Hippocampal formation (tissue), 2 donors: ENCODE results near the gene KRT73.

Experiments
- DNase-seq, 2 donors: peaks; one replicate each; lab custom pipeline; 2025; lab: John Stamatoyannopoulos, UW

The KRT73 gene

DNA sequence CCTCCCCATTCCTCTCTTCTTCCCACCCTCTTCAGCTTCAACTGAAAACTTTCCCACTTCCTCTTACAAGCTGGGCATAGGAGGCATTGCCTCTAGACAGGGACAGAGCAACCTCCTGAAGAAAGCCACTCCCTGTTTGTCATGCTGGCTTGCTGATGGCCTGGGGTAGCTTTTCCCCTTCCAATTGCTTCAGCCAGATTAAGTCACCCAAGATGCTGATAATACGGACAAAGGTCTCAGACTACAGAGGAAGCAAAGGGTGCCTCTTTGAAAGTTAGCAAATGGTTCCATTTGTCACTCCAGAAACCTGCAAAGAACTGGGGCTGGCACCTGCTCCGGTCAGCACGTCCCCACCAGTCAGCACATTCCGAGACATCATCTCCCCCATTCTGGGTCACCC is 27.6 kb upstream of the KRT73 start:
- no peak for DNase-seq

DNA sequence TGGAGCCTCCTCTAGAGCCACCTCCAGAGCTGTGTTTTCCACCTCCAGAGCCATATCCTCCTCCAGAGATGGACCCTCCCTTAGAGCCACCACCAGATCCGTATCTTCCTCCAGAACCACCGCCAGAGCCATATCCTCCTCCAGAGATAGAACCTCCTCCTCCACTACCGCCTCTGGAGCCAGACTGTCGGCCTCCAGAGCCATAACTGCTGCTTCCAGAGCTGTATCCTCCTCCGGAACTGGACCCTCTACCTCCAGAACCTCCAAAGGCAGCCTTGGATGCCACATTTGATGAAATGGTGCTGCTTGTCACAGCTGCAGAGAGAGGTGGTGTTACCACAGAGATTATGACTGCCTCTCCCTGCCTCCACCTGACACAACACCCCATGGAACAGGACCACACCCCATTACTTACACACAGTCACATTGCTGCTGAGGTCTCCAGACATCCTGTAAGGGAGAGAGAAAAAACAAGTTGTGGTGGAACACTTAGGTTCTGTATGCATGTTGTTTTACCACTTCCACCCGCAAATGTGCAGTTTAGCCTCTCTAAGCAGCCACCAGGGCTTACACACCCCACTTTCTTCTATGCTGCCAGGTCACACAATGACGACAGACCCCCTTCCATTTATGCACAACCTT is 26.9 kb upstream of the KRT73 start:
- DNase-seq = no peak

DNA sequence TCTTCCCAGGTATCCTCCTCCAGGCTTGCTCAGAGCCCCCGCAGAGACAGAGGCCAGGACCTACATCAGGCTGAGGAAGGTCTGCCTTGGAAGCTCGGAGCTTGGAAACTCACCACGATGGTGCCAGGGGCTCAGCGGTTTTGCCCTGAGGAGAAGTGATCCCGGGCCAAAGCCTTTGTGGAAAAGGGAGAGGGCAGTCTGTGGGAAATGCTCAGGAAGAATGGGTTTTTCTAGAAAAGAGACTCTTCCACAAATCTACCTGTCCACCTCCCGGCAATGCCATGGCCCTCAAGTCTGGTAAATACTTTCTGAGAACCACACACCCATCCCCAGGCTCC is 25.7 kb upstream of the KRT73 start:
- no peak for DNase-seq

DNA sequence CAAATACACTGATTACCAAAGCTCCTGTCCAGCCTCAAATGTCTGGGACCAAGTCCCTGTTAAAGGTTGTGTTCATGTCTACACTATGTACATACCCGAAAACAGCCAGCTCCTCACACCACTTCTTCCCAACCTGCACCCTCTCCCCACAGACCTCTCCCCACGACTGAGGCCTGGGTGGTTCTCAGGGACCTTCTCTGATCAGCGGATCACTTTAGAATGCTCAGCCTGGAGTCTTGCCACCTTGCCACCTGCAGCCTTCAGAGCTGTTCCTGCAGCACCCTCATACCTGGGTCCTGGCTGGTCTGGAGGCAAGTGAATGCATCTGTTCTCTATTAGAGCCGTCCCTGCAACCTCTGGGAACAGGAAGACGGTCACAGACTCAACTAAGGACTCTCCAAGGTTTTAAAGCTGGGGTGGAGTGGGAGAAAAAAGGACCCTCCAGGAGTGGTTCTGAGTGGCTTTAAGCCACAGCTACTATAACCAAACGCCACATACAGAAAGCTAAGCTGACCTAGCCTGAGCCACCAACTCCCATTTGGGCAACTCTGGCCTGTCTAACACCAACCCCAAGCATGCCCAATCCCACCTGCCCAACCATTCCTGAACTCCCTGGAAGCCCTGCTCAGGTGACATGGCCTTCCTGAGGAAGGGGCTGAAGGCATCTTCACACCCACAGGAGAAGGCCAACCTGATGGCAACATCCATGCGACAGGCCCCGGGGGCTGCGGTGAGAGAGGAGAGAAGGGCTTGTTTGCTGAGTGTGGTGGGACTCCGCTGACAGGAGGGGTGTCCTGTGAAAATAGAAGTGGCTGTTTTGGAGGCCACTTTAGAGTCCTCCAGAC is 25.1 kb upstream of the KRT73 start:
- DNase-seq = no peak

DNA sequence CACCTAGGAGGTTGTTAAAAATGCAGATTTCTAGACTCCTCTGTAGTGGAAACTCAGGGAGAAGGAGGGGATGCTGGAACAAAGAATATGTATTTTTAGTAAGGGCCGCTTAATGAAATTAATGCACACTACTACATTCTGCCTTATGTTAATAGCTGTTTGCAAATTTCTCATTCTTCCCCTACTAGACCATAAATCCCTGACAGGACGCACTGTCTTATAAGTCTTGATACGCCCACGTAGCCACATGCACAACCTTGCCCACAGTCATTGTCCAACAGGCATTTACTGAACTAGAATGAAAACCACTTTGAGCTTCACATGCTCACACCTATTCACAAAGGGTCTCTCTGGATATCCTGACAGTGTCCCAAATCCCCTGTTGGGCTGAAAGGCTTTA is 23.1 kb upstream of the KRT73 start:
- DNase-seq = no peak

DNA sequence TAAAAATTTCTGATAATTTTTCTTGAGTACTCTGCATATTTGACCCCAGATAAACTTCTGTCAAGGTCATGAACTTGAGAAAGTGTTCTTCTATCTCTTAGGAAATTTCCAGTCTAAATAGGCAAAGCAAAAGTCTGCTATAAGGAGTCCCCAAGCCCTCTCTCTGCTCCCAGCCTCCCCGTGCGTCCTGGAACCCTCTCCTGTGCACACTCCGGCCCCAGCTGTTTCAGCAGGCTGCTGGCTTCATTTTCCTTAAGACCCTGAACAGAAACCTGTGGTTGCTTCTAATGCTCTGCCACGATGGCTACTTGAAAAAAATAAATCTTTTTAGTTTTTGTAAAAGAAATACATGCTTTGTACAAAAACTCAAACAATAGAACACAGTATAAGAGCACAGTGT is 18.9 kb upstream of the KRT73 start:
- no peak for DNase-seq

DNA sequence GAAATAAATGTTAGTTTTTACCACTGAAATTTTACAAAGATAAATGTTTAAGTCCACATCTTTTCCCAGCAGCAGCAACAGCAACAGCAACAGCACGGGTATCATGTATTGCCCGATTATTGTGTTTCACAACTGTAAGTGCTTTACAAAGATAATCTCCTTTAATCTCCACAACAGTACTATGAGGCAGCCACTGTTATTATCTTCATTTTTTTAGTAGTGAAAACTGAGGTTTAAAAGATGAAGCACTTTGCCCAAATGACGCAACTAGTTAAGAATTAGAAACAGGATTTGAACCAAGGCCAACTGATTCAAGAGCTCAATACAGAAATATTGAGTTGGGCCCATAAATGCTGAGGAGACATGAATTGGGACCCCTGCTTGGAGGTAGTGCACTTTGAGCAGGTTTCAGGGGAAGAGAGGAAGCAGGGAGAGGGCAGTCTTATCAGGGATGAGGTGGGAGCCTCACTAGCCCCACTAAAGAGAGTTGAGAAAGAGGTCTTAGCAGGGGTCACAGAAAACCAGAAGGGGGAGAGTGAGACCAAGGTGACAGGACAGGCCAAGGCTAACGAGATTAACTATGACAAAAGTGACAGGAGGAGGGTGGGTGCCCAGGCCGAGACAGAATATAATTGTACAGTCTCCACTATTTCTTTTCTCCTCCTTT is 18.4 kb upstream of the KRT73 start:
- DNase-seq = no peak

DNA sequence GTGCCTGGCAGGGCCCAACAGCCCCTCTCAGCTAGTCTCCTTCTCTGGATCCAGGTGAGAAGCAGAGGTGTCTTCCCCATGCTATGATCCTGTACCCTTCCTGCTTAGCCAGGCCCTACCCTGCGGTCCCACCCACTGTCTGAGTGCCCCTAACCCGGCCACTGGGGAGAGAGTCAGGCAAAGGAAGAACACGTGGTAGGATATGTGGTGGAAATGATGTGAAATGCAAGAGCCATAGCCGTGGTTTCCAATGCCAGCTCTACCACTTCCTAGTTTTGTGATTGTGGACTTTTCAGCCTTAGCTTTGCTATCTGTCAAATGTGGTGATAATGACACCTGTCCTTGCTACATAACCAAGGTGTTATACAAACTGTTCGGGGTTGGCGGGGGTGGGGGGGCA is 17.8 kb upstream of the KRT73 start:
- no peak for DNase-seq

DNA sequence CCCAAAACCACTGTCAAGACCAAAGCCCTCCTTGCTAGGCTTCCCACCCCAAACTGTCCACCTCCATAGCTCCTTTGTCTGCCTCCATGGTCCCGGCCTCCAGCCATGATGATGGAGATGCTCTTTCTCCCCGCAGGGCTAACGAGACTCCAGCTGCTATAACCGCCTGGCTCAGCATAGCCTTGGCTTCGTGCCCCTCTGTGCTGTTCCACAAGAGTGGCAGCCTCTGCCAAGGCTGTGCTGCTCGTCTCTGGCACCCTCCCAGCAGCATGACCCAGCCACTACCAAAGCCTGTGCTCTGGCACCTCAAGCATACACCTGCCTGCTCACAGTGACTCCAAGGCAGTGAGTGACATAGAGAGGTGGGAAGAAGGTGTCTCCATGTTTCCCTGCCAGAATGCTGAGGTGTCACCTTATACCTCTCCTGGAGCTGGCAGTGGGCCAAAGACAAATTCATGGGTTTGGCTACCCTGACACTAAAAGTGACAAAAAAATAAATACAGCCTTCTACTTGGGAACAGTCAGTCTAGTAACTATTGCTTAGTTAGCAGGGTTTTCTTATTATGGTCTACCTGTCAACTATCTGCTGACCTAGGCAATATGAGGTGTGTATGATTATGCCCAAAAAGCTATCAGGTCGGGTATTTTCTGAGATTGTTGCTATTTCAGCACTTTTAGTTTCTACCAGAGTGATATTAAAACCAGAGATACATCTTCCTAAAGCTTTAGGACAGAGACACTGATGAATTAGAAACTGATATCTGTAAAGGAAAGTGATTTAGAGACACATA is 16.1 kb upstream of the KRT73 start:
- peak; percentile 70 to 74 for DNase-seq

DNA sequence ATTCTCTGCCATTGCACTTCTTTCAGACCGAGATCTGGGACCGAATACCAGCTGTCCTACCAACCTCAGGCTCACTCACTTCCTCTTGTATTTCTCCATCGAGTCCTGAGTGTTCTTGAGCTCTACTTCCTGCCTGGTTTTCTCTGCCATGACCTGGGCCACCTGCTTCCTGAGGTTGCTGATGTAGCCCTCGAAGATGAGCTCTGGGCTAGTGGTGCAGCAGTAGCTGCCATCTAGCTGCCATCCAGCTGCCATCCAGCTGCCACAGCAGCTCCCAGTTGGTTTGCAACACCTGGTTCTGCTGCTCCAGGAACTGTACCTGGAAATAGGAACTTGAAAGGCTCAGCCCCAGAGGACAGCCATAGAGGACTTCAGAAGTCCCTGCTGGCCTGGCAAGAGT is 15.0 kb upstream of the KRT73 start:
- DNase-seq = no peak

DNA sequence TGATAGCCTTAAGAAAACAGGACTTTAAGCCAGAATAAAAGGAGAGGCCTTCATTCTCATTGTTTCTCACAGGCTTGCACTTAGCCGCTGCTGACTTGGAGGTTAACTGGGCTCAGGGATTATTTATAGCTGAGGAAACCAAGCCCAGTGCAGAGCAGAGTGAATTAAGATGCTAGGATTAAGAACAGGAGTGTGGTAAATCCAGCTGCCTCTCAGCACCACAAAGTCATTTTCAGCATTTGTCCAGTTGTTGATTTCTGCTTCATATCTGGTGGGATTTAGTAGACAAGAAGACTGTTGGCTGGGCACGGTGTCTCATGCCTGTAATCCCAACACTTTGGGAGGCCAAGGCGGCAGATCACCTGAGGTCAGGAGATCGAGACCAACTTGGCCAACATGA is 14.3 kb upstream of the KRT73 start:
- DNase-seq = no peak

DNA sequence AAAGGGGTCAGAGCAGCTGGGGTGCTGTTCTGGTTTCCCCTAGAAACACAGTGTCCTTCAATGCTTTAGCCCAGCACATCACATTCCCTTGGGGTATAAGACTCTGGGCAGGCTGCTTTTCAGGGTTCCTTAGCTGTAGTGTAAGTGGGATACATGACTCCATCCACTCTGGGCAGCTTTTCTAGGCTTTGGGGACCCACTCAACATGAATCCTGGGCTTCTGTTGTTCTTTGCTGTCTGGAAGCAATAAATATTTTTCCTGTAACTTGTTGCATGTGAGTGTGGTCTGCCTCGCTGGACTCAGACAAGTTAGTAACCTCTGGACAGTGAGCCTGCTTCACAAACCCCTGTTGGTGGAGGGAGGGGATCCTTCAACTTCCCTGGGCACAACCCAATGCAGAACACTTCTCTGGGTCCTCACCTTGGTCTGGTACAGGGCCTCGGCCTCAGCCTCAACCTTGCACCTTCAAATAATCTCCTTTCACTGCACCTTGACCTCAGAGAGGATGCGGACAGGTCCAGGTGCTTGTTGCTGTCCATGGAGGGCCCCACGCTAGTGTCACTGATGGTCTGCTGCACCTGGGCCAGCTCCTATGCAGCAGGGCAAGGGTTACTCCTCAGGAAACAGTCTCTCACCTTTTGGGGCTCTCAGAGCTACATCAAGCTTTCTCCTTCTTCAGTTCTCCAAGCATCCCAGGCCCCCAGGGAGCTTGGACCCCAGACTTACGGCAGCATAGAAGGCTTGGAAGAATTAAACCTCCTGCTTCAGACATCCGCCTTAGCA is 13.5 kb upstream of the KRT73 start:
- DNase-seq = no peak

DNA sequence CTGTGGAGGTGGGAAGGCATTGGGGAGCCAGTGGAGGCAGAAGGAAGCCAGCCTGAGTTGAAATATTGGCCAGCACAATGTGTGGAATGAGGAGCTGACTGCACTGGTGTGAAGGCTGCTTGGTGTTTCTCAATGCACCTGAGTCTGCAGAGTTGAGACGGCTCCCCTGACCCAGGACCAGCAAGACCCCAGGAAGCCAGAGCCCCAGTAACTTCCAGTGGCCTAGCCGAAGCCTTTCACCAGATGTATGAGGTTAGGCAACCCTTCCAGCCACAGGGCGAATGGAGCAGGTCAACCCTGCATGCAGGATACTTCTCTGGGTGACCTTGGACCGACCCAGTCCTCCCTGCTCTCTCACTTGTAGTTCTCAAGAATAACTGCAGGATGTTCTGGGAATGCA is 12.9 kb upstream of the KRT73 start:
- no peak for DNase-seq

DNA sequence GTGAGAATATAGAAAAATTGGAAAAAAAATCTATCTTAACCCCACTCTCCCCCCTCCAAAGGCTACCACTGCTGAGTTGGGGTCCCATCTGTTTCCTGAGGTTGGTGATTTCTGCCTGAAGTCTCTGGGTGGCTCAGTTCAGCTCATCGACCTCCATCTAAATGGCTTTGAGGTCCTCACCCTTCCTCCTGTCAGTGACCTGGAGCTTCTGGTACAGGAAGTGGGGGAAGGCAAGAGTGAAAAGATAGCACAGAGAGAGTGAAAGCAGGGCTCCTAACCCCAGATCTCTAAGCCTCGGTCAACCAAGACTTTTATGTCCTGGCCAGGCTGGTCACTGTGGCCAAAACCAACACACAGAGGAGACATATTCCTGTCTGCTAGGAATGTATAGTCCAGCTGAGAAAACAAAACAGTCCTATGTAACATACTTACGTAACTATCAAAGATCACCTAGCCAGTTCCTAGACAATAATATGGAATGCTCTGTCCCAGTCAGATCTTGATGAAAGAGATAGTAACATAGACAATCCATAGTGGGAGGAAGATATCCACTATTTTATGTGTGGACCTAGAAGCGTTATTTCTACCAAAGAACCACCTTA is 12.3 kb upstream of the KRT73 start:
- DNase-seq = no peak

DNA sequence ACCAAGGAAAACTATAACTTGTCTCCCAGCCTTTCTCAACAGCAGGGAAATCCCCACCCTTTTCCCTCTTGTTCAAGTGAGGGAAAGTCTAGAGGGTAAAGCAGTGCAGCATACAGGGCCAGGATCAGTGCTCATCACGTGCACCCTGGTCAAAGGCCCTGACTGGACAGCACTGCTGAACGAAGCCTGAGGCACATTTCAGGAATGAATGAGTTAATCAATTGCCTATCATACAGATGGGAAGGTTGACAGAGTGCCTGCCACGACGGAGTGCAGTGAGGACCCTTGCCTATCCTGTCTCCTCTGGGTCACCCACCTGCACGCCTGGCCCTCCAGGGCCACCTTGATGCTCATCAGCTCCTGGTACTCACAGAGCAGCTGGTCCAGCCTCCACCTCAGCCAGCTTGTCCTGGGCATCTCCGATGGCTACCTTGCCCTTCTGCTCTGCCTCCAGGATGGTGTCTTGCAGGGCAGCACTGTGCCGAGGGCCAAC is 11.7 kb upstream of the KRT73 start:
- DNase-seq = no peak

DNA sequence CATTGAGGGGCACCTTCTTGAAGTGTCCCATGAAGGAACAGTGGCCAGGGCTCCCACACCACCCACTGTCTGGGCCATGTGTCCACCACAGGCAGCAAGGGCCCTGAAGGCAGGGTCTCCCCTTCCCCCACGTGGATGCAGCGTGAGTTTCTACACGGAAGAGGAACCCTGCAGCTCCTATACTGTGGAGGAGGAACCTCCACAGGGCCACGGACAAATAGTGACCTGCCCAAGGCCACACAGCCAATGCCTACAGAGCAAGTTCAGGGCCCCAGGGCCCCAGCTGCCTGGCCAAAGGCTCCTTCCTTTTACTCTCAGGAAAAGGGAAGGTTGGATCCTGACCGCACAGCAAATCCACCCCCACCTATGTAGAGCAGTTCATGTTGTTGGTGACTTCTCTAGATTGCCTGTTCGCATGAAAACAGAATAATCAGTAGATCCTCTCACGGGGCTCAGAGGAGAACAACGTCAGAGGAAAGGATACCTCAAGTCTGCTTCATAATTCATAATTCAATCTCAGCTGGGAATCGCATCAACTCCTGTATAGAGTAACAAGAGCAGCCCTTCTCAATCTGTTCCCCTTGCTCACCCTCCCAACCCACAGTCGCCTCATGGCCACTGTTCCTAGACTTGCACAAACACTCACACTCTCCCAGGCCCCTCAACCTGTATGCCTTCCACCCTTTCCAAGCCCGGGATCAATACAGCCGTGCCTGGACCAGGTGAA is 11.1 kb upstream of the KRT73 start:
- DNase-seq = no peak

DNA sequence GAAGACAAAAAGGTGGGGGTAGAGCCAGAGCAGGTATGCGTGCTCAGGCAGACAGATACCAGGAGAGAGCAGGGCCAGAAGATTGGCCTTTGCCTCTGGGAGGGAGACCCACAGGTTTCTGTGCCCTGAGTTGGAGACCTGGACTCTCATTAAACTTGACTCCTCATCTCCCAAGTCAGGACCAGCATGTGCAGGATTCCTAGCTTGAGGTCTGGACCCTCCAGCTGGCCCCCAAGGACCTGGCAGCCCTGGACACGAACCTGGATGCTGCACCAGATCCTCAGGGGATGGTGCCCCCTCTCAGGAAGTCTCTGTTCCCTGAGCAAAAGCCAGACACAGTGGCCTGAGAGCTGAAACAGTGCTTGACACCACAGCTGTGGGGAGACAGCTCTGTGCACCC is 10.5 kb upstream of the KRT73 start:
- DNase-seq = no peak

DNA sequence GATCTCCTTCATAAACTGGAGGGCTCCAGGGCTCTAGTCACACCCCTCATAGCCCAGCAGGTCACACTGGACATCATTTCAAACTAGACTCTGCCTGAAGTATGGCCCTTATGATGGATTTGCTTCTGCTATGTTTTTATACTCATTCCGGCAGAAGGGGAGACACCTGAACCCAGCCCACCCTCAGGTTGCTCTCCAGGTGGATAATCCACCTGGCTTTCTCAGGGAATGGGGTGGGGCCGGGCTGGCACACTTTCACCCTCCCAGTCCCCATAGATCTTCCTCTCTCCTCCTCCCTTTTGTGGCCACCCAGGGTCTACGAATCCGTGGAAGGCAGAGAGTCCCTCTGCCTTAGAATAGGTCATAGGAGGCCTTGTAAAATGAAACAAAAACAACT is 9.8 kb upstream of the KRT73 start:
- DNase-seq = no peak

DNA sequence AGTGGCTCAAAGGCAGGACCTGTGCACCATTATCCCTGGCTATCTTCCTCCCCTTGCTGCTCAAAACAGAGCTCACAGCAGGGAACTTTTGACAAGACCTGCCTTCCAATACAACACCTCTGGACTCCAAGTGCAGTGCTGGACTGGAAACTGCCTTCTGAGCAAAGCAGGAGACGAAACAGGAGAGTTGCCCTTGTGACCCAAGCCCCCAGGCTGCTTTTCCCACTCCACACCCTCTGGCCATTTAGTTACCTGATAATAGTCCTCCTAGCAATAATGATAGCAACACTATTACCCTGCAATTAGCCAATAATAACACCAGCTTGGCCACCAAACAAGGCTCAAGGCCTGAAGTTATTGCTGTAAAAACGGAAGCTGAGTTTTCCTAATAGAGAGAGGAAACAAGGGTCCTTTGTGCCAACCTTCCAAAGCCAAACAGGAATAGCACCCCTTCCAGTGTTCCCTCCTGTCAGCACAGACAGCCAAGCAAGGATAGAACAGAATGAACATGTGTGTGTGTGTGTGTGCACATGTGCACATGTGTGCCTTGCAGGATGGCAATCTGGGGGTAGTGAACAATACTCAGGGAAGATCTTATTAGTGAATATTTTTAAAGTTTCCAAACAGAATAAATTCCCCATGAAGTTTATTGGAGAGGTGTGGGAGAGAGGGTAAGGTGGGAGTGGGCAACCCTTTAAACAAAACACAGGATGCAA is 9.2 kb upstream of the KRT73 start:
- DNase-seq = no peak

DNA sequence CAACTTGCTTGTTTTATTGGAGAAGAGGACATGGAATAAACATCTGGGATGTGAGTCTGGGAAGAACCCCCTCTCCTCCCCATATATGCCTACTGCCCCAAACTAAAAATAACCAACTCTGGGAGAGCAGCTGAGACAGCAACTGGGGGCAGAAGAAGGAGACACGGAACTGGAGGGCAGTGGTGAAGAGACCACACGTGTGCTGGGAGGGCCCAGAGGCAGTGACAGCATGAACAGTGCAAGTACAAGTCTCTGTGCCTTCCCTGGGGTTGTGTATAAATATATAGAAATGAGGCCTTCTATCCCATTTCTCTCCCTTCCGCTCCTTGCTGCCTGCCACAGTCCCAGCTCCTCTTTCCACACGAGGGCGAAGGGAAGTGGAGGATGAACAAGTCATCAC is 4.0 kb upstream of the KRT73 start:
- no peak for DNase-seq
